HG03066 (cell line): ENCODE data around the gene USP3.
A peak's percentile ranks its signal among the peaks of the same experiment; 100 is the strongest.

Experiments
- ATAC-seq: cut with Tn5 transposase; IDR thresholded peaks from one replicate; pipeline ENCODE4 v1.9.1; 2021; ENCODE audit warnings: low read depth; ENCODE audit not compliant: unreplicated experiment

Gene USP3

DNA sequence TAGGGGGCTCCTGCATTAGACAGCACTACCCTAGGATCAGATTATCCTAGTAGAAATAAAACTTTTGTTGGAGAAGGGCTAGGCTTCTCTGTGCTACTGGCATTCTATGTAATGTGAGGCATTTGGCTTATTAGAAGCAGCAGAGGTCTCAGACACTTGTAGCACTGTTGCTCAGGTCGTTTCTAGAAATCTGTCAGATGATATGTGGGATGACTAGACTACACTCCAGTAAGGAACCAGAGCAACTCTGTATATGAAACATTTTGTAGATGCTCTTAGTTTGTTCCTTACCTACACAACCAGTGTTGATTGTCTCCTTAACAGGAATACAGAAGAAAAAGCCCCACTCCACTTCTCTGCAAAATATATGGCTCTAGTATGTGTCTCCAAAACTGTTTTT, 70.9 kb downstream of the USP3 start:
- no peak for ATAC-seq

DNA sequence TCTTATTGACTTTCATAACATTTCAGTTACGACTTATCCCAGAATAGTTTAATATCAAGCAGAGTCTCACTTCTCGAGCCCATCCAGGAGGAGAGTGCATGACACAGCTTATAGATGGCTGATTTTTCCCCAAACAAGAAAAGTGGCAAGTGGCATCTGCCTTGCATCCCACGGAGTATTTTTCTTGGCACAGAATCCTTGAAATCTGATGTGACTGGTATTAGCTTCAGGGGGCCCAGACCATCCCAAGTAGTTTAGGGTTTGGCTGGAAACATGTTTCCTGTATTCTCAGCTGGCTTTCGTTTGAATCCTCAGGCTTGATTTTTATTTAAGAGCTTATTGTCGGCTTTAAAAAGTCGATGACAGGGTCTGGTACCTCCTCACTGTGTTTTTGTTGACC, 72.0 kb downstream of the USP3 start:
- ATAC-seq, result no peak

DNA sequence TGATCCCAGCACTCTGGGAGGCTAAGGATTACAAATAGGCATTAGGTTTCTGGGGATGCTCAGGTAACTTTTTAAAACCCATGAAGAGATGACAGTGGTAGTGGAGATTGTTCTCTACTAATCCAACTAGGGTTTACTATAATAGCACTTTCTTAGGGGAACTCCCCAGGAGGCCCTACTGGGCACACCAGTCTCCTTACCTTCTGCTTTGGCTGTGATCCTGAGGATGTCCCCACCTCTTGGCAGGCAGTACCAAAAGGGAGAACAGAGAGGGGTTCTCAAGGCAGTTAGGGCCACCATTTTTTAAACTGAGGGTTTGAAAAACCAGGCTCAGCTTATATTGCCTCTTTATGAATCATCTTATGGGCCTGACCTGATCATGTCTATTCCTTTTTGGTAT, 77.8 kb downstream of the USP3 start:
- no peak for ATAC-seq

DNA sequence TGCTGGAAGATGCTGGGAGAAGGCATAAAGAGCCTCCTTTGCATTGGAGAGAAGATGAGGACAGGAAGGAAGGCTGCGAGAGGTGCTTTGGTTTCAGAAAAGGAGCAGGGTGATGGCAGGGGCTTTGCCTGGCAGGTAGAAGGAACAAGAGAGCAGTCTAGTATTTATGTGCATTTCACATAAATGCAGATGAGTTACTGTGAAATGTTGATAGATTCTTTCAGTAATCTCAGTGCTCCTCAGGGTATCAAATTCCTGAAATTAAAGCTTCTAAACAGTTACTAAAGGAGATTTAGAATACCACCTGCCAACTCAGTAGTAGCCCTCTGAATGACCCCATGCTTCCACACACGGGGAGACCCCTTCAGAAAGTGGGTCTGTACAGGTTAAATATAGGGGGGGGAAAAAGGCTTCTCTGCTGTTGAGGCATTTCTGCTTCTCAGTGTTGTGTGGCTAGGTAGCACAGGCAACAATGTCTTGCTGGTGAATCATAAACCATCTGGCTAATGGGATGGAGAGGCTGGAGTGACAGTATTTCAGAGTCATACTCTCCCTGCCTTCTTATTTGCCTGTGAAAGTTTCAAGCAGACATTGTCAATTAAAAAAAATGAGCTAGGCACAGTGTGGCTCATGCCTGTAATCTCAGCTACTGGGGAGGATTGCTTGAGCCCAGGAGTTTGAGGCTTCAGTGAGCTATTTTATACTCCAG, 78.5 kb downstream of the USP3 start:
- ATAC-seq, result no peak

DNA sequence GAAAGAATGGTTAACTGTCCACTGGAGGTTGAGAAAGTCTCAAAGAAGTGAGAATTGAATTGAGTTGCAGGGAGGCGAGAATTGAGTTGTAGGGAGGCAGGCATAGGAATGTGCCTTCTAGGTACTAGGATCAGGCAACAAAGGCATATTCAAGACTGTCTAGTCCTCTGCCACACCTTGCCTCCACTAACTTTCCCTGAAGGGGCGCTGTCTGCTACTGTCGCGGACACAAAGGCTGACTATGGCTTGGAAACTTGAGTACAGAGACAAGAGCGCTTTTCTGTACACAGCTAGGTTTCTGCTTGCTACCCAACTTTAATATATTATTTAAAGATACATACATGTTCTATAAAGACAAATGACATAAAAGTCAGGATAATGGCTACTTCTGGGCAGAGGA, 82.4 kb downstream of the USP3 start:
- no peak for ATAC-seq

DNA sequence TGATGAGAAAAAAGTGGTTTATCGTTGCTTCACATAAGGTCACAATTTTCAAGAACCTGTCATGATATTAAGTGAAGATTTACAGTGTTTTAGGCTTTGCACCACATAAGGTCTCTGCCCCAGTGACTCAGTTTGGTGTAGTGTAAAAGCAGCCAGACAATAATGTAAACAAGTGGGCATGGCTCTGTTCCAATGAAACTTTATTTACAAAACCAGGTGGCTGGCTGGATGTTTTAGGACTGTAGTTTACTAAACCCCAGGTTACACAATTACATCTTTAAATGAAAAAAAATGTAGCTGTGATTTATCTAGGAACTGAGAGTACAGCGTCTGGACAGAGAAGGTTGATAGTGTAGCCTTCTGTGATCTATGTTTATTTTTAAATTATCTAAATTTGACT, 83.1 kb downstream of the USP3 start:
- ATAC-seq, result no peak

DNA sequence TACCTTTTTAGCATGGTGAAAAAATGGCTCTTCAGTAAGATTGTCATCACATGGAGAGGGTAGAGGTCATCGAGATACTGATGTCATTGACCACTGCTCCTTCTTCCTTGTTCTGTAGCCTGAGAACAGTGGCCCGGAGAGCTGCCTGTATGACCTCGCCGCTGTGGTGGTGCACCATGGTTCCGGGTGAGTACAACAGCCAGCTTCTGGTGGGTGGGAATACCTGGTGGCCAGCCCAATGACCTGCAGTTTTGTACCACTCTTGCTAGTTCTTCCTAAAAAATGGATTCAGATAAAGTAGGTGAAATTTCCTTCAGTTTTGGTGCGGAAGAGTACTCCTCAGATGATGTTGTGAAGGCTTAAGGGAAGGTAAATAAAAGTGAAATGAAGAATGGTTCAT, 84.4 kb downstream of the USP3 start:
- no peak for ATAC-seq

DNA sequence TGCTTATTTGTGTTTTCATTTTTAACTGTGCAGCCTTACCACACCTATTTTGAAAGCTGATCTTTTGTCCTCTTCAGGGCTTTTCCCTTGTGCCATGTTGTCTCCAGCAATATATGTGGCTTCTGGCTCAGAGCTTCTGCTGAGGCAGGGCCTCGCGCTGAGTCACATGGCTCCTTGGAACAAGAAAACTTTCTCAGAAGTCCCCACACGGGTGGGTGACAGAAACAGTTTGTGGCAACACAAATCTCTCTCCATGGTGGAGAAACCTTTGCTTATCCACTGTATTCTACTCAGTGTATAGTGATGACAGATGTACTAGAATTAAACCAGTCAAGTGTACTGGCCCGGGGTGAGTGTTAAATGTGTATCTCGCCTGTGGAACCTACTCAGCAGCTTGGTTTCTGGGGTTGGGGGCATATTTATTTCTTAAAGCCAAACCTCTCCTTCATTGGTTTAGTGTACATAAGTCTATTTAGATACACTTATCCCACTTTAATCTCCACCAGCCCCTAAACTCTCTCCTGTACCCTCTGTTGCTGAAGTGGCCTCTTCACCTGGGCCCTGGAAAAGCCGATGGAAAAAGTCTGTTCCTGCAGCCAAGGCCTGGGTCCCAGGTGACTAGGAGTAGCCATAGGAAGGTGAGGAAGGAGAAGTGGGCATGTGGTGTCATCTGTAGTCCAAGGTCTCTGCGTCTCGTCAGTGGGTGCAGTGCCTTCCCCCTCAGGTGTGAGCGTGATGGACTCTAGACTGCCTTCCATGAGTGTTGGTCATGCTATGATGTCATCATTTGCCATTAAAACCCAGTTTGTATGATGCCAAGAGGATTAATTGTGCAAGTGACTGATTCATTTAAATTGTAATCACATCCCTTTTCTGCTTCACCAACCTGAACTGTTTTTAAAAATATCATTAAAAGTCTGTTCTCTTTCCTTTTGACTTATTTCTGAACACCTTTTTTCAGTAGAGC, 89.6 kb downstream of the USP3 start:
- ATAC-seq, result no peak

DNA sequence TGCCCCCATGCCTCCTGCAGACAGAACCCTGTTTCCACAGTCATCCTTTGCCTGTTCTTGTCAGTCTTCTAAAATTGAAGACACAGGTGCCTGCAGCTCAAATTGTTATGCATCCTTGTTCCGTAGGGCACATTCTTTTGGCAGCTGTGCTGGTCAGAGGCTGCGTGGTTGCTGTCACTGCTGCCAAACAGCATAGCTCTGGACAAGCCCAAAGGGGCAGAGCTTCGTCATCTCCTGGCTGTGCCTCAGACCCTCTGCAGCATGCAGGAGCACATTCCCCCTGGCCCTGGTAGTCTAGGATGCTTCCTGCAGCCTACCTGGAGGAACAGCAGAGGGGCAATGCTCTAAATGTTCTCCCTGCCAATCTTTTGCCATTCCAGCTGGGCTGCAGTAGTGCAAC, 90.7 kb downstream of the USP3 start:
- ATAC-seq, result no peak

DNA sequence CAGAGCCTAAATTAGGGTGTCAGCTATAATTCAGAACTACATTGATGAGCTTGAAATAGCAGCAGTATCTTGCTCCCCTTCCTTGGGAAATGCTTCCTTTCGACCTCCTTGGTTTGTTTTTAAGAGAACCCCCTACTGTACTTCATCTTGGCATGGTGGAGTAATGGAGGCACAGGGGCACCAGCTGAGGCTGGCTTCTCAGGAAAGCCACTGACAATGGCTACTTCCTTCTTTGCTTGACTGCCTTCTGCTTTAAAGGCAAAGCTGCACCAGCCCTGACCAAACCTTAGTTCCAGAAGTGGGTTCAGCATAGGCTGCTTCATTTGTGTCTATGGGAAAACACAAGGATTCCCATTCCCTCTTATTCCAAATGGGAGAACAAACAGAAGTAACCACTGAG, 91.3 kb downstream of the USP3 start:
- no peak for ATAC-seq

DNA sequence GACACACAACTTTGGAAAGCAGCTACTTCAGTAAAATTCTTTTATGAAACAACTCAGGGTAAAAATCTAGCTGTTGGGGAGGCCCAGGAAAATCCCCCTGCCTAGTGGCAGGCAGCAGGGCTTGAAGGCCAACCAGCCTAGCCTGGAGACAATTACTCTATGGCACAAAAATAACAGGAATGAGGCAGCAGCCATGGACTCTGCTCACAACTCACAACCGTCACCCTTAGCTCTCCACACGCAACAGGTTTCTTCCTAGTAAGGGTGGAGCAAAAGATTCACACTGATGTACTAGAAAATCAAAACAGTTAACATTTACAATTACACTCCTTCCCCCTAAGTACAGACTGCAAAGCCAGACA, 92.3 kb downstream of the USP3 start:
- no peak for ATAC-seq

DNA sequence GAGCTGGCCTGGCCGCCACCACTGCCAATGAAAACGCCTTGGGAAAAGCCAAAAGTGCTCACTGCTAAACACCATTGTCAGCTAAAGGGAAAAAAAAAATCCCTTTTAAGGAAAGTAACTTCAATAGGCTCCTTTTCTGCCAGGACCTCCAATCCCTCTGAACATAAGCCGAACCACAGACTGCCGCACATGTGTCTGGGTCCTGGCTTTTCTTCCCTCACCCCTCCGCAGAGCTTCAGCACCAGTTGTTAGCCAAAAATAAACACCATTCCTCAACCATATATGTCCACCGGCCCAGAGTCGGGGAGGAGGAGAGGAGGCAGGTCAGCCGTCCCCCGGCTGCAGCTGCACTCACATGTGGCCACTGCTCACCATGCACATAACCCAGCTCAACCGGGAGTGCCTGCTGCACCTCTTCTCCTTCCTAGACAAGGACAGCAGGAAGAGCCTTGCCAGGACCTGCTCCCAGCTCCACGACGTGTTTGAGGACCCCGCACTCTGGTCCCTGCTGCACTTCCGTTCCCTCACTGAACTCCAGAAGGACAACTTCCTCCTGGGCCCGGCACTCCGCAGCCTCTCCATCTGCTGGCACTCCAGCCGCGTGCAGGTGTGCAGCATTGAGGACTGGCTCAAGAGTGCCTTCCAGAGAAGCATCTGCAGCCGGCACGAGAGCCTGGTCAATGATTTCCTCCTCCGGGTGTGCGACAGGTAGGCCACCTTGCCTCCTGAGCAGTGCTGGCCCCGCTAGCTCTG, 92.8 kb downstream of the USP3 start, which contains the start of gene FBXL22:
Gene FBXL22 (plus strand): TSS at position 350 of the 753 bp plus-strand sequence. CDS start 6 bp downstream, at position 356.
- no peak for ATAC-seq

DNA sequence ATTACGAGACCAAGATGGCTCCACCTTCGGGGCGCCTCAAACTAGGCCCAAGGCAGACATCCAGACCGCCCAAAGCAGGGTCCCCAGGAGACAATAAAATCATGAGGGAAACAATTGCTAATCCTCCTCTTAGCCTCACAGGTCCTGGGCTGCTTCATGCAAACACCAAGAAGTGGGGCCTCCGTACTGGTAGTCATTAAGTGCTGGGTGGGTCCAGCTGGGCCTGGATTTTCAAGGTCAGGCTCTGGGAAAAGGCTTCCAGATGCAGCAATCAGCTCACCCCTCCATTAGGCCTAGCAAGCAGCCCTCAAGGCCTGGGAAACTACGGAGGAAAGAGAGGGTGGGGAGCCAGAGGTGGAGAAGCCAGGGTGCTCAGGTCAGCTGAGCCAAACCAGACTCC, 93.4 kb downstream of the USP3 start:
- ATAC-seq, result no peak

DNA sequence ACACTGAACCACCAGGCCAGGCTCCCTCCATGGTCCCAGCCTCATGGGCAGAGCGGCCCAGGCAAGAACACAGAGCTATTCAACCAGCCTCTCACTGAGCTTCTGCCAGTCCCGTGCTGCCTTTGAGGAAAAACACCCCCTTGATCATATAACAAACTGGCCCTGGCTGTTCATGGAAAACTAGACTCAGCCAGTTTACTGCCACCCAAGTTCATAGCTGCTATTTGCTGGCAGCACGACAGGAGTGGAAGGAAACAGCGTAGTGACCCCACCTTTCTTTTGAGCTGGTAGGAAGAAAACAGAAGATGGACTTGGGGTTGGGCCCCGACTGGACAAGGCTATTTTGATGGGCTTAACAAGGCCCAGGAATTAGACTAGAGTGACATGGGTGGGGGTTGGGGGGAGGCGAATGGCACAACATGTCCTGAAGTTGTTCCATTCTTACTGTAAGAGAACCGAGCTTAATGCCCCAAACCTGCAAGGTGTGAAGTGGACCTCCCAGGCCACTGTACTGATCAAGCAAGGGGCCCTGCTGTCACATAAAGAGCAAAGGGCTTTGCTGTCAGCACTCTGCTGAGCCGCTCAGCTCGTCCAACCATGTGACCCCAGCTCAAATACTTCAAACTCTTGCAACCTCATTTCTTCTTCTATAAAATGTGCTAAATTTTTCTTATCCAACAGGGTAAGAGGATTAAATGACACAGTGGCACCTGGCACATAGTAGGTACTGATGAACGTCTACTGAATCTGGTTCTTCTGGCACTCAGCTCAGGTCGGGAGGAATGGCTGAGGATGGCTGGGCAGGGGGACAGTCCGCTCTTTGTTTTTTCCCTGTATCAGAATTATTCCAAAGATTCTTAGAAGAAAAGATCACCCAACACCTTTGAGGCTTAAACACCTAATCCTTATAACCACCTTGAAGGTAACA, 94.3 kb downstream of the USP3 start:
- no peak for ATAC-seq

DNA sequence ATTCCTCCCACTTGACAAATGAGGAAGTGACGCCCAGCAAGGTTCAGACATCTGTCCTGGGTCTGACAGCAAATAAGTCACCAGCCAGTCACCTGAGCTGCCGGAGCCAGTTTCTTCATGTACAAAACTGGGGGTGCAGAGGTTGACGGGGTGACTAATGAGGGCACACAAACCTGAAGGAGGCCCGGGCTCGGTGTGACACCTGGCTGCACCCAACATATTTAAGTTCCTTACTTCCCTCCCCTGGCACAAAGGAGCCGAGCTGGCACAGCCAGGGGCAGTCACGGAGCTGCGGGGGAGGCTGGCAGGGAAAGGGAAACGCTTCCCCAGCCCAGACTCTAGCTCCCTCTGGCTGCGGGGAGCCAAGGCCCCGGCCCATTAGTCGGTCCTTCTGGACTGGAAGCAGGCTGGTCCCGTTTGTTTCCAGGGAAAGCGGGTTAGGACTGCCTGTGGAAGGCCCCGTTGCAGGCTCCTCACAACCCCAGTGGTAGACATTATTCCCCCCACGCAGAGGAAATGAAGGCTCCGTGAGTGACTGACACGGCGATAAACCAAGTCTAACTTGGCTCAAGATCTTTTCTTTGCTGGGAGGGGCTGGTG, 95.1 kb downstream of the USP3 start:
- no peak for ATAC-seq

DNA sequence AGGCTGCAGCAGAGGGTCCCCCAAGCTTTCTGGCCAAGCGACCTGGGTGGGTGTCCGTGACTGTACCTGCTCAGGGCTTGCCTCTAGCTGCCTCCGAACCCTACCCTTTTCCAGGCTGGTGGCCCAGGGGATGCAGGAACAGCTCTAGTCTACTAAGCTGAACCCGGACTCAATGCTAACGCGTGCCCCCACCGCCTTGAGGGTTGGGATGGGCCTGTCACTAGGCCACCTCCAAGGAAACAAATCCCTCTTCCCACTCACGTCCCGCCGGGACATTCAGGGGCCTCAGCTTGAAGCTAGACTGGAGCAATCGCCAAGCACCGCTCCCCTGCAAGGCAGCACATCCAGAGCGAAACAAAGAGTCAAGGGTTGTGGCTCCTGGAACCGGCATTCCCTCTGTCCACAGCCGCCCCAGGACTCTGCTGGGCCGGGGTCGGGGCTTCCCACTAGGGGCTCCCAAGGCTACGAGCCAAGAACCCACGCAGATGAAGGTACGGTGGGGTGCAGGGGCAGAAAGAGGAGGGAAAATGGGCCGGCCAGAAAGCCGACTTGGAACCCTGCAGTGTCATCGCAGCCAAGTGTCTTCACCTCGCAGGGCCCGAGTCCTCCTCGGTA, 95.7 kb downstream of the USP3 start:
- ATAC-seq, result peak; percentile 3

DNA sequence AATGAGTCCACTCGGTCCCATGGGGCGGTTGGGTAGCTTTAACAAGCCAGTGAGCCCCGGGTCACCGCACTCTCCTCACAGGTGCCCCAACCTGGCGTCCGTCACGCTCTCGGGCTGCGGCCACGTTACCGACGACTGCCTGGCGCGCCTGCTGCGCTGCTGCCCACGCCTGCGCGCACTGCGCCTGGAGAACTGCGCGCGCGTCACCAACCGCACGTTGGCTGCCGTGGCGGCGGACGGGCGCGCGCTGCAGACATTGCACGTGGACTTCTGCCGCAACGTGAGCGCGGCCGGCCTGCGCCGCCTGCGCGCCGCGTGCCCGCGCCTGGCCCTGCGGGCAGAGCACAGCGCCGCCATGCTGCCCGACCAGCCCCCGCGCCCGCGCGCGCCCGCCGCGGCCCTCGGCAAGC, 96.2 kb downstream of the USP3 start:
- peak; percentile 65 for ATAC-seq

DNA sequence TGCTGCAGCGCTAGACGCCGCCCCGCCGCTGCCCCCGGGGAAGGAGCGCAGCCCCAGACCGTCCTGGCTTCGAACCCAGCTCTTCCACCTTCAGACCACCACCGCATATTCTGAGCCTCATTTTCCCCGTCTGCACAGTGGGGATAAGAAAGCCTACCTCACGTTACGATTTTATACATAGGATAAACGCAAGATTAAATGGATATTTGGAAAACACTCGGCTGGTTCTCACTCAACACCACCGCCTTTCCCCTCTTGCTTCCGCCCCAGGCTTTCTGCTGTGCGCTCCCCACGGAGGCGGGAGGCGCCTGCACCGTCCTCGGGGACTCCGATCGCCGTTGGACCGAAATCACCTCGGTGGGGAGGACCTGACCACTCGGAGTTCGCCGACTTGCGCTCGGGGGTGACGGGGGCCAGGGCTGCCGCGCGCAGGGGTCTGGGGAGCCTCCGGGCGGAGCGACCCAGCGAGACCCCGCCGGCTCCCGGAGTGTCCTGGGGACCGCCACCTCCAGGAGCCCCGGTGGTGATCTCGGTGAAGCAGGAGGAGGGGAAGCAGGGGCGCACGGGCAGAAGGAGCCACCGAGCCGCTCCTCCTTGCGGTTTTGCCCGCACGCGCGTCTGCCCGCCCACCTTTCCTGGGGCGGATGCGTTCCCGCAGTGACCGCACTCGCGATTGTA, 96.8 kb downstream of the USP3 start:
- ATAC-seq, result no peak

DNA sequence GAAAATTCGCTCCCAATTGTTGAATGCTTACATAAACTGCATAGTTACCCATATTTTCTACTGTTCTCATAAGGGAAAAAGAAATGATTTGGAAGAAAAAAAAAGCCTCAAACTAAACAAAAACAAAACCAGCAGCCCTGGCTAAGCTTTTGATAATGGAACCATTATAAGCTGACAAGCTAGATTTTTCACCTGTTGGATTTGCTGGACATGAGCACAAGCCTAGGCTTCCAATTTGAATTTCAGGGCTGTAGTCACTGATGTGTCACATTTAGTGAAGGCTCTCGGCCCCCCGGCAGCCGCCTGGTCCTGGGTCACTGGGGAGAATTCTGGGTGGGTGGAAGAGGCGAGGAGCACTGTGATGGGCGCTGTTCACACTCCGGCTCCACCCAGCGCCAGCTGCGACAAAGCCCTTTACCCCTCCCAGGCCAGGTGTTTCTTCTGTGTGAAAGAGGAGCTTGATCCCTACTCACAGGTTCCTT, 97.4 kb downstream of the USP3 start:
- no peak for ATAC-seq
